Gastroesophageal sphincter (tissue), 4 donors: Measurements from ENCODE around the gene METAP1D. TPM values are rescaled to one million over a fixed set of nuclear protein-coding genes. Genes with fewer than 3 reads are reported as not detected.

Source experiments
- ATAC-seq: fragments of 150-250 bp; one replicate; pipeline ENCODE4 v1.9.1; 2016; ENCODE audit warnings: mild to moderate bottlenecking, moderate library complexity
- H3K27ac ChIP-seq, 4 donors: fragments of 200-600 bp; sonication (generic) in 3 of 4; 1 replicate in 3 of 4; 2 replicates in 1 of 4; pipeline ENCODE4 v1.5.1; 2016 to 2019
- H3K27me3 ChIP-seq: fragments of 200-600 bp; sonication (generic); one replicate; pipeline ENCODE4 v1.5.1; 2019
- H3K36me3 ChIP-seq, 2 donors: fragments of 200-600 bp; sonication (generic); one replicate each; pipeline ENCODE4 v1.5.1; 2019; ENCODE audit warnings: control low read depth in 1 of 2
- H3K4me1 ChIP-seq, 3 donors: fragments of 200-600 bp; sonication (generic); 1 replicate in 2 of 3; 2 replicates in 1 of 3; pipeline ENCODE4 v1.5.1; 2016 to 2019; ENCODE audit warnings: control low read depth in 2 of 3
- H3K4me3 ChIP-seq, 2 donors: fragments of 200-600 bp; sonication (generic); one replicate each; pipeline ENCODE4 v1.5.1; 2019; ENCODE audit warnings: mild to moderate bottlenecking in 1 of 2, moderate library complexity in 1 of 2
- H3K9me3 ChIP-seq, 3 donors: fragments of 200-600 bp; sonication (generic); one replicate each; pipeline ENCODE4 v1.5.1; 2017 to 2019; ENCODE audit warnings: control low read depth in 2 of 3
- EP300 ChIP-seq: sonication (generic); formaldehyde crosslinking; IDR thresholded peaks from one replicate; pipeline ENCODE4 v1.6.1; 2017; ENCODE audit warnings: antibody characterized with exemption, mild to moderate bottlenecking
- POLR2A ChIP-seq, 2 donors: fragments of 450-650 bp; IDR thresholded peaks; one replicate each; pipeline ENCODE4 v1.6.1; 2017; ENCODE audit warnings: antibody characterized with exemption in 2 of 2, mild to moderate bottlenecking in 2 of 2, moderate library complexity in 1 of 2
- POLR2AphosphoS5 ChIP-seq: sonication (generic); formaldehyde crosslinking; IDR thresholded peaks from one replicate; pipeline ENCODE4 v1.6.1; 2017; ENCODE audit warnings: antibody characterized with exemption
- WGBS, 2 donors: methylation state at CpG; one replicate each; pipeline ENCODE4 v1.1.5; 2018; ENCODE audit warnings: low coverage in 1 of 2; 5-methylcytosine and 5-hydroxymethylcytosine counted together
- total RNA-seq, 4 donors: library from RNA; depleted of rRNA; stranded (reverse); fragments of >200 nt; gene quantifications; one replicate each; pipeline ENCODE4 v1.1.0, GENCODE V29; 2016
- TF ChIP-seq, protein P1 (sequence below), 4 experiments: fragments of 200-600 bp in 2 of 4; fragments of 450-650 bp in 2 of 4; sonication (generic) in 1 of 4; IDR thresholded peaks; one replicate each; pipeline ENCODE4 v1.5.1; 2017 to 2019; ENCODE audit warnings: antibody characterized with exemption in 4 of 4, mild to moderate bottlenecking in 2 of 4, moderate library complexity in 2 of 4

METAP1D gene
- total RNA-seq, 4 donors from 2014 or later = 1.8 to 9.2 (median 4.2) TPM

DNA sequence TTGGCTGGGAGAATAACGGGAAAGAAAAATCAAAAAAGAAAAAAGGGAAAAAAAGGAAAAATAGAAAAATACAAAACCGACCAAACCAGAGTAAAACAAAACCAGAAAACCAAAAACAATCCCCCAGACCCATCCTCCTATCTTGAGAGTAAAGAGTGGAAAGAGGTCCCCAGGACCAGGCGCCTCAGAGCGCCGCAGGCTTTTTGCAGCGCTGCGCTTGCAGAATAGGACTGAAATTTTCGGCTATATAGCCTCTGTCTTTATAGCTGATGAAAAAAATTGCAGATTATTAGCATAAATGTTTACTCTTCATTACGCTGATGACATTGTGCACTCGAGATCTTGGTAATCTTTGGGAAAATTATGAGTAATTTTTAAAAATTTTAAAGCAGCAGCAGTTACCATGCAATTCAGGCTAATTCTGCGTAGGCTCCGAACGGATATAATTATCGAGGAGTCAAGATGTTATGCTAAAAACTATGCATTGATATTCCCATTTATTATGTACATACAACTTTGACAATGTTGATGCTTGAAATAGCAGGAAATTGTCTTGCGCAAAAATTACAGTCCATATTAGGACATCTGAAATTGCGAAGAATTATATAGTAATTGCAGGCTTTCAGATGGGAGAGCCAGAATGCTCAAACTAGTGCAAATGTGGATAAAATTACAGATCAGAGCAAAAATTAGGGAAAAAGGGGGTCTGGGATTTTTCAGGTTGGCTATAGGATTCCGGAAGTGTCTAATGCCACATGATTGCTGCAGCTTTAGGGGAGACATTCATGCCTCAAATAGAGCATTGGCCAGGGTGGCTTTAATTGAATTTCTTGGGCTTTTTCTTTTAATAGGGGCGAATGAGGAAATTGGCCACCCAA lies 93.9 kb downstream of the METAP1D start:
- Histone ChIP-seq H3K36me3 (no peaks in the 10 kb centered on the region), H3K9me3 (no peaks in the 10 kb centered on the region), H3K27ac (no peak overlapping the region), H3K4me1 (peaks cover 0 to 60% (median 34%) of the 10 kb centered on the region in 3 donors), H3K27me3 (peaks cover 100% of the 10 kb centered on the region), H3K4me3 (no peak overlapping the region)
- no peak for ATAC-seq
- WGBS, 2 donors = 17 to 21% methylated on average over 17 to 18 of the region's 18 CpGs
- no peak for TF ChIP-seq POLR2A (IDR thresholded peaks at IDR 0.05)
- no peak for TF ChIP-seq EP300
- TF ChIP-seq, protein P1, sequence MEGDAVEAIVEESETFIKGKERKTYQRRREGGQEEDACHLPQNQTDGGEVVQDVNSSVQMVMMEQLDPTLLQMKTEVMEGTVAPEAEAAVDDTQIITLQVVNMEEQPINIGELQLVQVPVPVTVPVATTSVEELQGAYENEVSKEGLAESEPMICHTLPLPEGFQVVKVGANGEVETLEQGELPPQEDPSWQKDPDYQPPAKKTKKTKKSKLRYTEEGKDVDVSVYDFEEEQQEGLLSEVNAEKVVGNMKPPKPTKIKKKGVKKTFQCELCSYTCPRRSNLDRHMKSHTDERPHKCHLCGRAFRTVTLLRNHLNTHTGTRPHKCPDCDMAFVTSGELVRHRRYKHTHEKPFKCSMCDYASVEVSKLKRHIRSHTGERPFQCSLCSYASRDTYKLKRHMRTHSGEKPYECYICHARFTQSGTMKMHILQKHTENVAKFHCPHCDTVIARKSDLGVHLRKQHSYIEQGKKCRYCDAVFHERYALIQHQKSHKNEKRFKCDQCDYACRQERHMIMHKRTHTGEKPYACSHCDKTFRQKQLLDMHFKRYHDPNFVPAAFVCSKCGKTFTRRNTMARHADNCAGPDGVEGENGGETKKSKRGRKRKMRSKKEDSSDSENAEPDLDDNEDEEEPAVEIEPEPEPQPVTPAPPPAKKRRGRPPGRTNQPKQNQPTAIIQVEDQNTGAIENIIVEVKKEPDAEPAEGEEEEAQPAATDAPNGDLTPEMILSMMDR (IDR thresholded peaks at IDR 0.05) = no peak
- no peak for TF ChIP-seq POLR2AphosphoS5

DNA sequence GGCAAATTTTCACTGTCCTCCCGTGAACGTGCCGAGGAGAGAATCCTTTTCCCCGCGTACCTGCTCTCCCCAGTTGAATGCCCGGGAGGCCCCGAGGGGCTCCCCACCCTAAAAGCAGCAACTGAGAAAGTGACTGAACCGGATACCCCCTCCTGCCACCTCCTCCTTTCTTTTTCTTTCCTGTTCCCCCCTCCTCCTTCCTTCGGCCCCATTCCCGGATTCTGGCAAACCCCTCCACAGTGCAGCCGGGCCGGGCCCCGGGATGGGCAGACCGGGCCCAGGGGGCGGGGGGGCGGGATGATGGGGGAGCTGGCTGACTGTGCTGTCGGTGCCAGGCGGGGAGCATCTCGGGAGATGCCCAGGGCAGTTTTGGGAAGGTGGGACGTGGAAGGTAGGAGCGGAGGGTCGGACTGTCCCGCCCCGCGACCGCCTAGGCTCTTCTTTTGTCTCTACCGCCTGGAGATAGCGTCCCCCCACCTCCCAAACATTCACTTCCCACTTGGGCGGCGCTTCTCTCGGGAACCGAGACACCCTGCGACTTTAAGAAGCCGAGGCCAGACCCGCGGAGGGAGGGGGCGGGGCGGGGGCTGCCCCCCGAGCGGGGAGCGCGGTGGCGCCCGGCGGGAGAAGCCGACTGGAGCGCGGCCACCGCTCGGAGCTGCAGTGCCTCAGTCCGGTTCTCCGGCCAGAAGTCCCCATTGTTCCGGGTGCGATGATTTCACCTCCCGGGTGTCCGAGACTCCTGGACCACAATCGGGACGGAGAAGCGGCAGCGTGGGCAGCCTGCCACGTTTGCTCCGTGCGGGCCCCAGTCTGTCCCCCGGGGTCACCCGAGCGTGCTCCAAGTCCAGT lies 94.8 kb downstream of the METAP1D start:
- H3K9me3 ChIP-seq = no peaks in the 10 kb centered on the region
- peaks cover 0 to 63% (median 43%) of the 10 kb centered on the region in 3 donors for H3K4me1 ChIP-seq
- peak overlapping the region in 1 of 2 donors; percentile 45 for H3K4me3 ChIP-seq
- H3K27me3 ChIP-seq = peaks cover 100% of the 10 kb centered on the region
- TF ChIP-seq, protein P1 (IDR thresholded peaks at IDR 0.05) = no peak
- no peak for TF ChIP-seq POLR2A (IDR thresholded peaks at IDR 0.05)
- TF ChIP-seq EP300 = no peak
- no peak for TF ChIP-seq POLR2AphosphoS5
- no peak for ATAC-seq
- no peaks in the 10 kb centered on the region for H3K36me3 ChIP-seq
- peak overlapping the region in 2 of 4 donors; percentile 5 to 13 for H3K27ac ChIP-seq
- WGBS, 2 donors = 3 to 4% methylated on average over 5 to 8 of the region's 66 CpGs

DNA sequence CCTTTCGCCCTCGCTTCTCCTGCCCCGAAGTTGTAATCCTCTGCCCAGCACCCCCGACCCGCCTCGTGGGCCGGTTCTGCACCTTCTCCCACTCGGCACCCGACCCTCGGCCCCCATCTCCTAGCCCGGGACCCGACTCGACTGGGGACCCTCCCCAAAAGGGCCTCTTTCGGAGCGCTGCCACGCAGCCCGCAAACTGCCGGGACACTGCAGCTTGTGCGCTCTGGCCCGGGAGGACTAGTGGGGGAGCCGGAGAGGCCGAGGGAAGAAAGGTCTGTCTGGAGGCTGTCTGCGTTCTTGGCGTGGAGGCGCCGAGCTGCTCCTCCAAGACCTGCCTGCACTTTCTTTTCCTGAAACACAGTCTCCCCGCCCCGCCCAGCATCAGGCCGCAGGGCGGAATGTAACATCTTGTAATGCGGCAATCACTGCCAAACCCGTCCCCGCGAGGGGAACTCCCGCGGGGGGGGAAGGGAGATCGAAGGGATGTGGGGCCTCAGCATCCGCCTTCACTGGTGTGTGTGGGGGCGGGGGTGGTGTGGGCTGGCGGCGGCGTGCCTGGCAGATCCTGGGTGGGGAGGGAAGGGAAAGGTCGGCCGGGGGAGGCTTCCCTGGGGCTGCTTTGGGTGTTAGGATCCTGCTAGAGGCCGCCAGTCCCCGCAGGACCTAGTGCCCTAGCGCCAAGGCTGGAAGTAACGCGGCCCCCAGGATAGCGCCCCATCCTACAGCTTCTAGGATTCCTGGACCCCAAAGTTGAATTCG lies 95.6 kb downstream of the METAP1D start:
- peak overlapping the region in 1 of 2 donors; percentile 45 for H3K4me3 ChIP-seq
- no peaks in the 10 kb centered on the region for H3K36me3 ChIP-seq
- 8% methylated on average over 4 of the region's 51 CpGs; no CpG with 5 or more reads in 1 of the 2 donors for whole genome bisulfite sequencing, 2 donors
- H3K4me1 ChIP-seq = peaks cover 0 to 71% (median 51%) of the 10 kb centered on the region in 3 donors
- TF ChIP-seq EP300 (no peak), POLR2AphosphoS5 (peak; percentile 13)
- peaks cover 100% of the 10 kb centered on the region for H3K27me3 ChIP-seq
- H3K27ac ChIP-seq = peak overlapping the region in 2 of 4 donors; percentile 5 to 13
- H3K9me3 ChIP-seq = no peaks in the 10 kb centered on the region
- no peak for ATAC-seq

DNA sequence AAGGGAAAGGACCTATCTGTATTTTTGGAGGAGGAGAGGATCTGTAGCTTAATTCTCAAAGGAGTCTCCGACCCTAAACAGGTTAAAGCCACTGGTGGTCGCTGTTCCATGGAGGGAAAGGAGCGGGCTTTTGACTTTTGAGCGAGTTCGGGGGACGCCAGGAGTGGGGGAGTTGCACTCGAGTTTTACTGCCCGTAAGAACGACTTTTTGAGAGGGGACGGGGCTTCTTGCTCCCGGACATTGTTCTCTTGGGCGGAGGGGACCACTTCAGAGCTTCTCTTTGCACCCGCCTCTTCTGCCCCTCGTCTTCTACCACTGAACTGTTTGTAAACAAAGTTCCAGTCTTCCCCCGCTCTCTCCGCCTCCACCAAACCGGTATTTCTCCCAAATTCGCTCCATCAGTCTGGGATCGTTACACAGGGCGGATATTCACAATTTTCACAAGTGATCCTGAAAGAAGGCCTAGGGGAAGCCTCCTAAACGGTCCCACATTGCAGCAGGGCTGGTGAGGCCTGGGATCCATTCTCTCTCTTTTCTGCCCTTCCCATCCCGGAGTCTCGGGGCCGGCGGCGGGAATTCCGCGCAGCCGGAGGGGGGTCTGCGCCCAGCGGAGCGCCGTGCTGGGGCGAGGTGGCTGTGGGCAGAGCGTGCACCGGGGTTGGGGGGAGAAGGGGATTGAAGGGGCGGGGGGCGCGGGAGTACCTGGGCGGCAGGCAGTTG lies 96.3 kb downstream of the METAP1D start:
- Histone ChIP-seq H3K4me3 (peak overlapping the region in 1 of 2 donors; percentile 45), H3K9me3 (no peaks in the 10 kb centered on the region), H3K27me3 (peaks cover 100% of the 10 kb centered on the region), H3K27ac (peak overlapping the region in 1 of 4 donors; percentile 5), H3K4me1 (peaks cover 0 to 73% (median 57%) of the 10 kb centered on the region in 3 donors), H3K36me3 (no peaks in the 10 kb centered on the region)
- peak; percentile 13 for ATAC-seq
- 13 to 21% methylated on average over 12 to 20 of the region's 40 CpGs for WGBS, 2 donors
- TF ChIP-seq EP300 = no peak
- no peak for TF ChIP-seq POLR2A (IDR thresholded peaks at IDR 0.05)
- TF ChIP-seq, protein P1 (IDR thresholded peaks at IDR 0.05) = no peak
- TF ChIP-seq POLR2AphosphoS5 = no peak
